Measurements from ENCODE around the gene TTC28.

The TTC28 gene

GRCh38 chr22:28025866-28026575 lies 653.6 kb downstream of the TTC28 start:
- no peak for TF ChIP-seq TCF12 (IDR thresholded peaks at IDR 0.05; ENCODE audit: low read depth)
- TF ChIP-seq EP300 (IDR thresholded peaks at IDR 0.05; ENCODE audit: borderline replicate concordance), result no peak
- TF ChIP-seq RAD21 (IDR thresholded peaks at IDR 0.05; ENCODE audit: low read depth), result no peak
- TF ChIP-seq CEBPB (IDR thresholded peaks at IDR 0.05), result no peak
- TF ChIP-seq, protein P1, sequence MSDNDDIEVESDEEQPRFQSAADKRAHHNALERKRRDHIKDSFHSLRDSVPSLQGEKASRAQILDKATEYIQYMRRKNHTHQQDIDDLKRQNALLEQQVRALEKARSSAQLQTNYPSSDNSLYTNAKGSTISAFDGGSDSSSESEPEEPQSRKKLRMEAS (IDR thresholded peaks at IDR 0.05), result no peak
- TF ChIP-seq TAF1 (IDR thresholded peaks at IDR 0.05; ENCODE audit: low read depth), result no peak
- no peak for TF ChIP-seq YY1 (IDR thresholded peaks at IDR 0.05; ENCODE audit: low read depth)
- TF ChIP-seq FOXM1 (IDR thresholded peaks at IDR 0.05; ENCODE audit: borderline replicate concordance, low read depth), result no peak
- no peak for TF ChIP-seq ZBTB7A (IDR thresholded peaks at IDR 0.05; ENCODE audit: low read depth)
- no peak for TF ChIP-seq CREB1 (IDR thresholded peaks at IDR 0.05; ENCODE audit: low read depth)
- TF ChIP-seq EGR1 (IDR thresholded peaks at IDR 0.05), result no peak
- TF ChIP-seq, protein P2, sequence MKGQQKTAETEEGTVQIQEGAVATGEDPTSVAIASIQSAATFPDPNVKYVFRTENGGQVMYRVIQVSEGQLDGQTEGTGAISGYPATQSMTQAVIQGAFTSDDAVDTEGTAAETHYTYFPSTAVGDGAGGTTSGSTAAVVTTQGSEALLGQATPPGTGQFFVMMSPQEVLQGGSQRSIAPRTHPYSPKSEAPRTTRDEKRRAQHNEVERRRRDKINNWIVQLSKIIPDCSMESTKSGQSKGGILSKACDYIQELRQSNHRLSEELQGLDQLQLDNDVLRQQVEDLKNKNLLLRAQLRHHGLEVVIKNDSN (IDR thresholded peaks at IDR 0.05), result no peak
- TF ChIP-seq, protein P3, sequence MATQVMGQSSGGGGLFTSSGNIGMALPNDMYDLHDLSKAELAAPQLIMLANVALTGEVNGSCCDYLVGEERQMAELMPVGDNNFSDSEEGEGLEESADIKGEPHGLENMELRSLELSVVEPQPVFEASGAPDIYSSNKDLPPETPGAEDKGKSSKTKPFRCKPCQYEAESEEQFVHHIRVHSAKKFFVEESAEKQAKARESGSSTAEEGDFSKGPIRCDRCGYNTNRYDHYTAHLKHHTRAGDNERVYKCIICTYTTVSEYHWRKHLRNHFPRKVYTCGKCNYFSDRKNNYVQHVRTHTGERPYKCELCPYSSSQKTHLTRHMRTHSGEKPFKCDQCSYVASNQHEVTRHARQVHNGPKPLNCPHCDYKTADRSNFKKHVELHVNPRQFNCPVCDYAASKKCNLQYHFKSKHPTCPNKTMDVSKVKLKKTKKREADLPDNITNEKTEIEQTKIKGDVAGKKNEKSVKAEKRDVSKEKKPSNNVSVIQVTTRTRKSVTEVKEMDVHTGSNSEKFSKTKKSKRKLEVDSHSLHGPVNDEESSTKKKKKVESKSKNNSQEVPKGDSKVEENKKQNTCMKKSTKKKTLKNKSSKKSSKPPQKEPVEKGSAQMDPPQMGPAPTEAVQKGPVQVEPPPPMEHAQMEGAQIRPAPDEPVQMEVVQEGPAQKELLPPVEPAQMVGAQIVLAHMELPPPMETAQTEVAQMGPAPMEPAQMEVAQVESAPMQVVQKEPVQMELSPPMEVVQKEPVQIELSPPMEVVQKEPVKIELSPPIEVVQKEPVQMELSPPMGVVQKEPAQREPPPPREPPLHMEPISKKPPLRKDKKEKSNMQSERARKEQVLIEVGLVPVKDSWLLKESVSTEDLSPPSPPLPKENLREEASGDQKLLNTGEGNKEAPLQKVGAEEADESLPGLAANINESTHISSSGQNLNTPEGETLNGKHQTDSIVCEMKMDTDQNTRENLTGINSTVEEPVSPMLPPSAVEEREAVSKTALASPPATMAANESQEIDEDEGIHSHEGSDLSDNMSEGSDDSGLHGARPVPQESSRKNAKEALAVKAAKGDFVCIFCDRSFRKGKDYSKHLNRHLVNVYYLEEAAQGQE (IDR thresholded peaks at IDR 0.05; ENCODE audit: low read depth), result no peak
- TF ChIP-seq TEAD4 (IDR thresholded peaks at IDR 0.05), result no peak
- no peak for TF ChIP-seq NFIC (IDR thresholded peaks at IDR 0.05)

GRCh38 chr22:28025333-28025732 lies 654.3 kb downstream of the TTC28 start:
- TF ChIP-seq NFIC (IDR thresholded peaks at IDR 0.05) (no peak), TAF1 (IDR thresholded peaks at IDR 0.05; ENCODE audit: low read depth) (no peak), EGR1 (IDR thresholded peaks at IDR 0.05) (no peak), FOXM1 (IDR thresholded peaks at IDR 0.05; ENCODE audit: borderline replicate concordance, low read depth) (no peak), TEAD4 (IDR thresholded peaks at IDR 0.05) (no peak), CEBPB (IDR thresholded peaks at IDR 0.05) (no peak), TCF12 (IDR thresholded peaks at IDR 0.05; ENCODE audit: low read depth) (no peak), RAD21 (IDR thresholded peaks at IDR 0.05; ENCODE audit: low read depth) (no peak), EP300 (IDR thresholded peaks at IDR 0.05; ENCODE audit: borderline replicate concordance) (no peak), CREB1 (IDR thresholded peaks at IDR 0.05; ENCODE audit: low read depth) (no peak), ZBTB7A (IDR thresholded peaks at IDR 0.05; ENCODE audit: low read depth) (no peak), YY1 (IDR thresholded peaks at IDR 0.05; ENCODE audit: low read depth) (no peak)
- TF ChIP-seq, protein P1 (IDR thresholded peaks at IDR 0.05), result no peak
- TF ChIP-seq, protein P2 (IDR thresholded peaks at IDR 0.05), result no peak
- TF ChIP-seq, protein P3 (IDR thresholded peaks at IDR 0.05; ENCODE audit: low read depth), result no peak

DNA sequence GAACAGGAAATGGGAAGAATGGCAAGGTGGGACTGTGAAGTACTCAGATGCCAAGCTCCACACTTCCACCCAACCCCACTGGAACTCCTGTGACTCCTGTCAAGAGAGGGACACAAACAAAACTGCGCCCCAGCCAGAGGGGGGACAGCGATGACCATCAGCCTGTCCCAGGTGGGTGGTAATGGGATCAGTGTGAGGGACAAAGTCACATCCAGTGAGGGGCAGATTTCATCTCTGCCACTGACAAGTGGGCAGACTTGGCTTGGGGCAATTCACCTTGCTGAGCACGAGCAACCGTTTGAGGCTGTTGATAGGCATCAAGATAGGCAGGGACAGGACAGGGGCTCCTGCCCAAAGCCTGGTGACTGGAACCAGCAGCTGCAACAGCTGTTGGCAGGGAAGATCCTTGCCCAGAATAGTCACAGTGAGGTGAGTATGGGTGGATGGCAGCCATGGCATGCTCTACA lies 655.2 kb downstream of the TTC28 start:
- TF ChIP-seq TCF12 (IDR thresholded peaks at IDR 0.05; ENCODE audit: low read depth) (no peak), YY1 (IDR thresholded peaks at IDR 0.05; ENCODE audit: low read depth) (no peak), EGR1 (IDR thresholded peaks at IDR 0.05) (no peak), EP300 (IDR thresholded peaks at IDR 0.05; ENCODE audit: borderline replicate concordance) (no peak), CREB1 (IDR thresholded peaks at IDR 0.05; ENCODE audit: low read depth) (no peak), ZBTB7A (IDR thresholded peaks at IDR 0.05; ENCODE audit: low read depth) (no peak), CEBPB (IDR thresholded peaks at IDR 0.05) (no peak), FOXM1 (IDR thresholded peaks at IDR 0.05; ENCODE audit: borderline replicate concordance, low read depth) (no peak), RAD21 (IDR thresholded peaks at IDR 0.05; ENCODE audit: low read depth) (no peak), NFIC (IDR thresholded peaks at IDR 0.05) (no peak), TEAD4 (IDR thresholded peaks at IDR 0.05) (no peak), TAF1 (IDR thresholded peaks at IDR 0.05; ENCODE audit: low read depth) (no peak)
- TF ChIP-seq, protein P1 (IDR thresholded peaks at IDR 0.05), result no peak
- TF ChIP-seq, protein P2 (IDR thresholded peaks at IDR 0.05), result no peak
- TF ChIP-seq, protein P3 (IDR thresholded peaks at IDR 0.05; ENCODE audit: low read depth), result no peak
